K562 (cell line): ENCODE data around the gene NEU3. TPM values are rescaled to one million over a fixed set of nuclear protein-coding genes. Genes with fewer than 3 reads are reported as not detected.

Source experiments
- ATAC-seq: fragments of 200-7000 bp; cut with Tn5 transposase; 3 replicates; pipeline ENCODE4 v1.9.1; 2020; ENCODE audit warnings: moderate library complexity
- BruUV-seq: library from RNA; stranded (reverse); fragments of 400-500 nt; replicated peaks from 2 replicates; lab custom pipeline; 2021; lab: Mats Ljungman, UMichigan
- CTCF ChIA-PET: fragments of 300-600 bp; formaldehyde crosslinking; extraction: SDS; loops from one replicate; lab custom pipeline; 2021; ENCODE audit warnings: low intra/inter-chr PET ratio; lab: Yijun Ruan, JAX
- POLR2A ChIA-PET: fragments of 300-600, 350-650 bp; sonication (Branson Sonifier 250); formaldehyde crosslinking; extraction: SDS; loops from one replicate; lab custom pipeline; 2021; ENCODE audit warnings: antibody characterized with exemption, inconsistent platforms; lab: Yijun Ruan, JAX
- DNase-seq, 4 experiments: peaks; one replicate each; pipeline versions ENCODE4 v3.0.0 to v3.0.0-alpha.2; 2011 to 2018; ENCODE audit warnings: low spot score in 3 of 4, mixed read lengths in 3 of 4; ENCODE audit errors: extremely low read depth in 1 of 4
- FAIRE-seq: peaks from 2 replicates; lab custom pipeline; 2011; peaks lifted over from hg19 to GRCh38; lab: Jason Lieb, UNC
- H2AFZ ChIP-seq: 2 replicates; pipeline ENCODE4 v1.6.0; 2011; ENCODE audit warnings: low read depth, low read length, control low read depth, inconsistent platforms
- H3K27ac ChIP-seq: fragments of 200-600 bp; 3 replicates; pipeline ENCODE4 v1.8.0; 2011; ENCODE audit warnings: low read depth, mild to moderate bottlenecking, control low read depth, inconsistent platforms, low read length, moderate library complexity, mixed read lengths; ENCODE audit errors: extremely low read depth
- H3K27me3 ChIP-seq, 2 experiments: fragments of 300-600 bp in 1 of 2; 2 replicates in 1 of 2; 3 replicates in 1 of 2; pipeline versions ENCODE4 v1.6.0 to v1.8.0; 2011; ENCODE audit warnings: inconsistent platforms in 2 of 2, low read length in 2 of 2, mild to moderate bottlenecking in 1 of 2, mixed read lengths in 1 of 2, moderate library complexity in 1 of 2; ENCODE audit not compliant: control insufficient read depth in 2 of 2, insufficient read depth in 2 of 2
- H3K36me3 ChIP-seq: fragments of 300-600 bp; 3 replicates; pipeline ENCODE4 v1.8.0; 2011; ENCODE audit warnings: mild to moderate bottlenecking, low read length, inconsistent platforms; ENCODE audit not compliant: control insufficient read depth, insufficient read depth
- H3K4me1 ChIP-seq, 2 experiments: fragments of 200-600 bp in 1 of 2; replicated peaks in 1 of 2; 2 replicates in 1 of 2; 3 replicates in 1 of 2; pipeline versions ENCODE4 v1.5.1 to v1.8.0; 2011; ENCODE audit warnings: inconsistent platforms in 2 of 2, low read length in 2 of 2, mild to moderate bottlenecking in 1 of 2, mixed read lengths in 1 of 2, moderate library complexity in 1 of 2; ENCODE audit not compliant: control insufficient read depth in 2 of 2, insufficient read depth in 2 of 2
- H3K4me2 ChIP-seq: 2 replicates; pipeline ENCODE4 v1.6.1; 2011; ENCODE audit warnings: low read length, control low read depth, inconsistent platforms, mixed read lengths; ENCODE audit not compliant: insufficient read depth
- H3K4me3 ChIP-seq: fragments of 200-600 bp; sonication (generic), shearing (Covaris generic); 2 replicates; pipeline ENCODE4 v1.5.1; 2016; ENCODE audit warnings: control low read depth, inconsistent platforms
- H3K79me2 ChIP-seq: fragments of 200-600 bp; 3 replicates; pipeline ENCODE4 v1.8.0; 2011; ENCODE audit warnings: low read length, inconsistent platforms; ENCODE audit not compliant: control insufficient read depth, insufficient read depth
- H3K9ac ChIP-seq, 2 experiments: 2 replicates each; pipeline versions ENCODE4 v1.6.0 to v1.6.1; 2011; ENCODE audit warnings: low read depth in 2 of 2, low read length in 2 of 2, control low read depth in 1 of 2, inconsistent platforms in 1 of 2, mild to moderate bottlenecking in 1 of 2, mixed read lengths in 1 of 2; ENCODE audit not compliant: insufficient read depth in 1 of 2
- H3K9me1 ChIP-seq: one replicate; pipeline ENCODE4 v1.6.0; 2011; ENCODE audit warnings: inconsistent platforms, mild to moderate bottlenecking, low read length, moderate library complexity; ENCODE audit not compliant: control insufficient read depth, insufficient read depth
- H3K9me3 ChIP-seq: replicated peaks from 2 replicates; pipeline ENCODE4 v1.5.1; 2011; ENCODE audit warnings: low read depth, low read length, inconsistent platforms; ENCODE audit not compliant: control insufficient read depth, insufficient read depth
- H4K20me1 ChIP-seq: replicated peaks from 2 replicates; pipeline ENCODE4 v1.6.1; 2011; ENCODE audit warnings: low read length, inconsistent platforms, mixed read lengths; ENCODE audit not compliant: control insufficient read depth, insufficient read depth
- ARNT ChIP-seq, 2 experiments: fragments of 450-650 bp; IDR thresholded peaks; 2 replicates each; pipeline ENCODE4 v1.6.1; 2016; ENCODE audit warnings: mild to moderate bottlenecking in 1 of 2
- CBFA2T2 ChIP-seq: fragments of 450-650 bp; conservative IDR thresholded peaks from 2 replicates; pipeline ENCODE4 v1.6.1; 2017; ENCODE audit warnings: mild to moderate bottlenecking
- ETV1 ChIP-seq: fragments of 450-650 bp; conservative IDR thresholded peaks from 2 replicates; pipeline ENCODE4 v1.6.1; 2016; ENCODE audit warnings: missing genetic modification characterization, control low read depth, low read depth, missing compliant biosample characterization
- FOXA1 ChIP-seq: fragments of 450-650 bp; IDR thresholded peaks from 2 replicates; pipeline ENCODE4 v1.6.1; 2016; ENCODE audit warnings: mild to moderate bottlenecking, borderline replicate concordance
- FOXJ3 ChIP-seq: sonication (generic); formaldehyde crosslinking; IDR thresholded peaks from 2 replicates; pipeline ENCODE4 v1.4.0; 2020; ENCODE audit warnings: mild to moderate bottlenecking, missing genetic modification reagents
- FOXK1 ChIP-seq: sonication (generic); formaldehyde crosslinking; IDR thresholded peaks from 2 replicates; pipeline ENCODE4 v1.8.0; 2022; ENCODE audit warnings: missing genetic modification reagents, mild to moderate bottlenecking, borderline replicate concordance
- FOXK2 ChIP-seq, 2 experiments: fragments of 450-650 bp; IDR thresholded peaks in 1 of 2; conservative IDR thresholded peaks in 1 of 2; 2 replicates each; pipeline ENCODE4 v1.6.1; 2016; ENCODE audit warnings: low read depth in 2 of 2, mild to moderate bottlenecking in 1 of 2
- MECOM ChIP-seq: fragments of 250-450 bp; sonication (Bioruptor Pico); IDR thresholded peaks from 2 replicates; pipeline ENCODE4 v1.8.0; 2022; ENCODE audit warnings: inconsistent platforms
- NCOR1 ChIP-seq: fragments of 450-650 bp; IDR thresholded peaks from 2 replicates; pipeline ENCODE4 v1.6.1; 2016; ENCODE audit warnings: mild to moderate bottlenecking, moderate library complexity
- NR3C1 ChIP-seq: sonication (generic); formaldehyde crosslinking; IDR thresholded peaks from 2 replicates; pipeline ENCODE4 v1.8.1; 2022; ENCODE audit warnings: missing genetic modification reagents
- TAF1 ChIP-seq: IDR thresholded peaks from 2 replicates; pipeline ENCODE4 v1.6.1; 2011; ENCODE audit warnings: mild to moderate bottlenecking, low read length, moderate library complexity; ENCODE audit not compliant: insufficient read depth, control insufficient read depth, severe bottlenecking; ENCODE audit errors: extremely low read depth
- TCF7 ChIP-seq: sonication (generic); IDR thresholded peaks from 2 replicates; pipeline ENCODE4 v1.6.1; 2016; ENCODE audit warnings: antibody characterized with exemption, borderline replicate concordance
- THRAP3 ChIP-seq: fragments of 450-650 bp; IDR thresholded peaks from 2 replicates; pipeline ENCODE4 v1.6.1; 2016; ENCODE audit warnings: mild to moderate bottlenecking, inconsistent platforms, borderline replicate concordance
- ZBTB9 ChIP-seq: fragments of 450-650 bp; formaldehyde crosslinking; IDR thresholded peaks from 2 replicates; pipeline ENCODE4 v1.4.0; 2020; ENCODE audit warnings: mild to moderate bottlenecking, moderate library complexity
- ZZZ3 ChIP-seq: fragments of 450-650 bp; IDR thresholded peaks from 2 replicates; pipeline ENCODE4 v1.6.1; 2016; ENCODE audit warnings: antibody characterized with exemption, mild to moderate bottlenecking, moderate library complexity
- WGBS: fragments of 100-300 bp; shearing (Covaris generic); methylation state at CpG from one replicate; pipeline ENCODE4 v1.1.6; 2016; ENCODE audit warnings: low coverage, mixed read lengths; ENCODE audit not compliant: insufficient coverage; ENCODE audit errors: missing lambda C conversion rate; 5-methylcytosine and 5-hydroxymethylcytosine counted together
- in situ Hi-C: fragments of 300-500 bp; cut with MboI; formaldehyde crosslinking; loops from 4 replicates; pipeline ENCODE4 v1.15.0; 2018; ENCODE audit warnings: inconsistent platforms, mixed read lengths
- intact Hi-C: fragments of 100-400 bp; cut with micrococcal nuclease; formaldehyde crosslinking; loops from 2 replicates; pipeline ENCODE4 v1.14.2; 2022
- polyA plus RNA-seq, 8 experiments: library from polyadenylated mRNA; depleted of rRNA in 4 of 8; stranded (reverse) in 5 of 8; unstranded in 3 of 8; fragments of >200 nt; fragmentation: Nextera tagmentation in 2 of 8; fragmentation: Illumina TruSeq in 1 of 8; extraction: Ambion mirVana in 2 of 8; extraction: Trizol in 1 of 8; gene quantifications; 2 replicates each; pipeline versions ENCODE4 v1.2.1 to v1.2.3, GENCODE V29; 2011 to 2014; ENCODE audit warnings: inconsistent platforms in 1 of 8, missing spikeins in 1 of 8
- total RNA-seq, 7 experiments: library from RNA; depleted of rRNA in 6 of 7; stranded (reverse); fragments of >200 nt in 6 of 7; fragmentation: Illumina TruSeq in 2 of 7; extraction: Trizol in 2 of 7; gene quantifications; 2 replicates each; pipeline versions ENCODE4 v1.2.1 to v1.2.3, GENCODE V29; 2011 to 2021; ENCODE audit warnings: low replicate concordance in 1 of 7
- TF ChIP-seq, protein P1 (sequence below): fragments of 450-650 bp; IDR thresholded peaks from 2 replicates; pipeline ENCODE4 v1.6.1; 2018; ENCODE audit not compliant: partially characterized antibody

The NEU3 gene
- total and polyA plus RNA-seq, 9 of the 15 experiments (the other 6 are each of a cell fraction or from before 2014, with no cell fraction given), result 6.2 to 41.3 (median 31.1) TPM

DNA sequence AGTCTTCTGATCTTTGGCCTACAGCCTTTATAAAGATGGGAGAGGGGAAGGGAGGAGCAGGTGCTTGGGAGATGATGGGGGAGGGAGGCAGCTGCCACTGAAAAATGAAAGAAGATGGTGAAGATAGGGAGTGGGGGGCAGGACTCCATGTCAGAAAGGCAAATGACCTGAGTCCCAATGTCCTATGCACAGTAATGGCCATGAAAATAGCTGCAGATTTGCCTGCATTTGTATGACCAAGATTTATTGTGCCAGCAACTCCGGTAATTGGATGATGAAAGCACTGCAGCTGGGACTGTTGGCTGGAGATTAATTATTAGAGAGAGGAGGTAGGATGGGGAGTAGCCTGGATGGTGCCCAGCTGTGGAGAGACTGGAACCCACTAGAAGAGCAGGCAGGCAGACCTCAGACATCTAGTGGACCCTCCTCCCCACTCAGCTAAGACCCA, 36.1 kb downstream of the NEU3 start:
- Histone ChIP-seq H2AFZ (no peak overlapping the region), H3K79me2 (no peaks in the 10 kb centered on the region), H3K36me3 (no peaks in the 10 kb centered on the region; the same call in 2 of the 3 replicates), H3K9ac (peak overlapping the region in 1 of 2 experiments; percentile 57; a peak in 1 of 4 replicates), H3K9me3 (peaks cover 3% of the 10 kb centered on the region; the same call in 1 of the 2 replicates), H3K27ac (no peak overlapping the region), H3K4me1 (peaks cover 9 to 33% of the 10 kb centered on the region in 2 experiments), H3K4me3 (no peak overlapping the region), H3K4me2 (no peak overlapping the region), H4K20me1 (no peaks in the 10 kb centered on the region), H3K9me1 (no peaks in the 10 kb centered on the region), H3K27me3 (no peaks in the 10 kb centered on the region)
- in situ Hi-C loops (loop anchor here (5.0 kb wide), 3 partner anchors 118 to 223 kb away; no protein-coding TSS in a partner anchor), intact Hi-C loops (no loop called here)
- BruUV-seq, result no TSS peak
- ChIA-PET CTCF (interaction anchor here (3.0 to 4.6 kb wide), 2 partner anchors 180 to 224 kb away, joined by 22 to 31 read pairs; no protein-coding TSS in a partner anchor), POLR2A (interaction anchor here (0.7 to 1.6 kb wide), 5 partner anchors 8 to 178 kb away, joined by 3 to 5 read pairs (median 3); no protein-coding TSS in a partner anchor)
- ATAC-seq (no peak), DNase-seq (peak in 3 of 4 experiments; percentile 28 to 40 (median 32)), FAIRE-seq (no peak)
- WGBS, result 50% methylated on average over 1 of the region's 1 CpG
- TF ChIP-seq ETV1 (tag) (0 out of 2 replicates have a peak, but pooled peaks have one; percentile 9), FOXK2 (conservative IDR thresholded peaks at IDR 0.05 in 1 of 2, IDR thresholded peaks at IDR 0.05 in 1 of 2; ENCODE audit: low read depth in 2 of 2) (no peak), TAF1 (no peak), MECOM (no peak), FOXJ3 (CRISPR knock-in tag) (no peak), TCF7 (no peak), NR3C1 (CRISPR knock-in tag) (no peak), NCOR1 (no peak), FOXA1 (no peak), ARNT (IDR thresholded peaks at IDR 0.05) (no peak), THRAP3 (no peak), FOXK1 (CRISPR knock-in tag) (no peak), ZBTB9 (CRISPR knock-in tag) (no peak), ZZZ3 (no peak), CBFA2T2 (peak; percentile 43)
- TF ChIP-seq, protein P1, sequence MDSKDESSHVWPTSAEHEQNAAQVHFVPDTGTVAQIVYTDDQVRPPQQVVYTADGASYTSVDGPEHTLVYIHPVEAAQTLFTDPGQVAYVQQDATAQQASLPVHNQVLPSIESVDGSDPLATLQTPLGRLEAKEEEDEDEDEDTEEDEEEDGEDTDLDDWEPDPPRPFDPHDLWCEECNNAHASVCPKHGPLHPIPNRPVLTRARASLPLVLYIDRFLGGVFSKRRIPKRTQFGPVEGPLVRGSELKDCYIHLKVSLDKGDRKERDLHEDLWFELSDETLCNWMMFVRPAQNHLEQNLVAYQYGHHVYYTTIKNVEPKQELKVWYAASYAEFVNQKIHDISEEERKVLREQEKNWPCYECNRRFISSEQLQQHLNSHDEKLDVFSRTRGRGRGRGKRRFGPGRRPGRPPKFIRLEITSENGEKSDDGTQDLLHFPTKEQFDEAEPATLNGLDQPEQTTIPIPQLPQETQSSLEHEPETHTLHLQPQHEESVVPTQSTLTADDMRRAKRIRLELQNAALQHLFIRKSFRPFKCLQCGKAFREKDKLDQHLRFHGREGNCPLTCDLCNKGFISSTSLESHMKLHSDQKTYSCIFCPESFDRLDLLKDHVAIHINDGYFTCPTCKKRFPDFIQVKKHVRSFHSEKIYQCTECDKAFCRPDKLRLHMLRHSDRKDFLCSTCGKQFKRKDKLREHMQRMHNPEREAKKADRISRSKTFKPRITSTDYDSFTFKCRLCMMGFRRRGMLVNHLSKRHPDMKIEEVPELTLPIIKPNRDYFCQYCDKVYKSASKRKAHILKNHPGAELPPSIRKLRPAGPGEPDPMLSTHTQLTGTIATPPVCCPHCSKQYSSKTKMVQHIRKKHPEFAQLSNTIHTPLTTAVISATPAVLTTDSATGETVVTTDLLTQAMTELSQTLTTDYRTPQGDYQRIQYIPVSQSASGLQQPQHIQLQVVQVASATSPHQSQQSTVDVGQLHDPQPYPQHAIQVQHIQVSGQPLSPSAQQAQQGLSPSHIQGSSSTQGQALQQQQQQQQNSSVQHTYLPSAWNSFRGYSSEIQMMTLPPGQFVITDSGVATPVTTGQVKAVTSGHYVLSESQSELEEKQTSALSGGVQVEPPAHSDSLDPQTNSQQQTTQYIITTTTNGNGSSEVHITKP, result no peak
